Neural cell (in vitro differentiated cells): Measurements from ENCODE around the gene TRIM59.

ENCODE experiments used
- CTCF ChIP-seq: fragments of 450-650 bp; IDR thresholded peaks from 2 replicates; pipeline ENCODE4 v1.5.1; 2014; ENCODE audit warnings: antibody characterized with exemption, mild to moderate bottlenecking, moderate library complexity; ENCODE audit not compliant: poor library complexity, severe bottlenecking
- EP300 ChIP-seq: fragments of 450-650 bp; conservative IDR thresholded peaks from 2 replicates; pipeline ENCODE4 v1.6.1; 2014; ENCODE audit warnings: antibody characterized with exemption, mild to moderate bottlenecking, moderate library complexity; ENCODE audit not compliant: poor library complexity, severe bottlenecking
- EZH2 ChIP-seq: fragments of 200-600, 300-800 bp; shearing (Covaris generic), sonication (generic); IDR thresholded peaks from 2 replicates; pipeline ENCODE4 v1.6.1; 2014; ENCODE audit warnings: antibody characterized with exemption, low read length, borderline replicate concordance, mild to moderate bottlenecking; ENCODE audit not compliant: insufficient read depth, poor library complexity, severe bottlenecking

DNA sequence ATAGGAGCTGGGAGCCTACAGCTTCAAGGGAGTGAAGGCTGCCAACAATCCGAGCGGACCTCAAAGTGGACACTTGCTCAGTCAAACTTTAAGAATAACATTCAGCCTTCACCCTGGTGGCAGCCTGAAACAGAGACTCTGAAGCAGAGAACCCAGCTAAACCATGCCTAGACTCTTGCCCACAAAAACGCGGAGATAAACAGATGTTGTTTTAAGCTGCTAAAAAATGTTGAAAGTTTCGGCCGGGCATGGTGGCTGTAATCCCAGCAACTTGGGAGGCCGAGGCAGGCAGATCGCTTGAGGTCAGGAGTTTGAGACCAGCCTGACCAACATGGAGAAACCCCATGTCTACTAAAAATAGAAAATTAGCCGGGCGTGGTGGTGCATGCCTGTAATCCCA, 29.8 kb upstream of the TRIM59 start:
- TF ChIP-seq CTCF (no peak), EZH2 (no peak), EP300 (no peak)
